Keratinocyte (primary cell): ENCODE data around the gene KLRK1. TPM values are rescaled to one million over a fixed set of nuclear protein-coding genes. Genes with fewer than 3 reads are reported as not detected.
"Not testable (repeated sequence)": the region's sequence is repeated elsewhere in the genome, so short reads cannot be mapped to it uniquely, and the experiment has no call there.

Experiments
- DNase-seq: peaks from one replicate; pipeline ENCODE4 v3.0.0-alpha.2; 2011; ENCODE audit warnings: low read depth, missing footprints, low spot score
- FAIRE-seq: peaks from 2 replicates; lab custom pipeline; 2011; peaks lifted over from hg19 to GRCh38; lab: Jason Lieb, UNC
- H2AFZ ChIP-seq: 2 replicates; pipeline ENCODE4 v1.6.0; 2012; ENCODE audit warnings: low read length, control low read depth, inconsistent platforms; ENCODE audit not compliant: control insufficient read depth
- H3K27ac ChIP-seq: 2 replicates; pipeline ENCODE4 v1.5.1; 2011; ENCODE audit warnings: low read length; ENCODE audit not compliant: control insufficient read depth, insufficient read depth
- H3K27me3 ChIP-seq: 3 replicates; pipeline ENCODE4 v1.6.0; 2011; ENCODE audit warnings: low read length; ENCODE audit not compliant: control insufficient read depth, insufficient read depth; ENCODE audit errors: extremely low read depth
- H3K36me3 ChIP-seq, 2 experiments: 2 replicates in 1 of 2; 3 replicates in 1 of 2; pipeline ENCODE4 v1.5.1; 2011; ENCODE audit warnings: low read length in 2 of 2, mild to moderate bottlenecking in 1 of 2; ENCODE audit not compliant: control insufficient read depth in 2 of 2, insufficient read depth in 2 of 2; ENCODE audit errors: extremely low read depth in 1 of 2
- H3K4me1 ChIP-seq: 3 replicates; pipeline ENCODE4 v1.5.1; 2011; ENCODE audit warnings: low read length; ENCODE audit not compliant: control insufficient read depth, insufficient read depth; ENCODE audit errors: extremely low read depth
- H3K4me2 ChIP-seq: 3 replicates; pipeline ENCODE4 v1.6.0; 2011; ENCODE audit warnings: low read depth, low read length; ENCODE audit not compliant: control insufficient read depth, insufficient read depth; ENCODE audit errors: extremely low read depth
- H3K4me3 ChIP-seq, 3 experiments: fragments of 200-600 bp in 1 of 3; sonication (generic) in 1 of 3; 2 replicates in 2 of 3; 3 replicates in 1 of 3; pipeline ENCODE4 v1.5.1; 2011 to 2016; ENCODE audit warnings: low read length in 3 of 3, mild to moderate bottlenecking in 3 of 3, control low read depth in 2 of 3, inconsistent platforms in 1 of 3, low read depth in 1 of 3, mixed read lengths in 1 of 3, mixed run types in 1 of 3, moderate library complexity in 1 of 3; ENCODE audit not compliant: control insufficient read depth in 2 of 3, insufficient read depth in 2 of 3; ENCODE audit errors: extremely low read depth in 1 of 3
- H3K79me2 ChIP-seq: 2 replicates; pipeline ENCODE4 v1.6.0; 2012; ENCODE audit warnings: low read length; ENCODE audit not compliant: control insufficient read depth, insufficient read depth
- H3K9ac ChIP-seq: 3 replicates; pipeline ENCODE4 v1.6.0; 2011; ENCODE audit warnings: low read length; ENCODE audit not compliant: control insufficient read depth, insufficient read depth; ENCODE audit errors: extremely low read depth
- H3K9me1 ChIP-seq: 3 replicates; pipeline ENCODE4 v1.6.0; 2011; ENCODE audit warnings: low read length; ENCODE audit not compliant: control insufficient read depth, insufficient read depth; ENCODE audit errors: extremely low read depth
- H3K9me3 ChIP-seq: 2 replicates; pipeline ENCODE4 v1.5.1; 2012; ENCODE audit warnings: low read depth, low read length; ENCODE audit not compliant: control insufficient read depth
- H4K20me1 ChIP-seq: 3 replicates; pipeline ENCODE4 v1.6.0; 2011; ENCODE audit warnings: low read length; ENCODE audit not compliant: control insufficient read depth, insufficient read depth; ENCODE audit errors: extremely low read depth
- CTCF ChIP-seq, 3 experiments: IDR thresholded peaks in 1 of 3; conservative IDR thresholded peaks in 1 of 3; optimal IDR thresholded peaks in 1 of 3; 2 replicates in 2 of 3; 3 replicates in 1 of 3; pipeline versions ENCODE3 to v1.5.1; 2011; ENCODE audit warnings: low read length in 3 of 3, mild to moderate bottlenecking in 3 of 3, moderate library complexity in 2 of 3, control low read depth in 1 of 3, inconsistent platforms in 1 of 3; ENCODE audit not compliant: insufficient read depth in 2 of 3; ENCODE audit errors: extremely low read depth in 1 of 3
- EZH2 ChIP-seq: IDR thresholded peaks from one replicate; pipeline ENCODE4 v1.6.1; 2012; ENCODE audit warnings: inconsistent platforms, mild to moderate bottlenecking, low read length, moderate library complexity
- dilution Hi-C: fragments of 300-500 bp; cut with MboI; formaldehyde crosslinking; loops from one replicate; pipeline ENCODE4 v1.7.0; 2020; ENCODE audit warnings: low sequenced_read_pairs; ENCODE audit not compliant: extremely low pct_ligation_motif_present
- polyA plus RNA-seq, 5 experiments: library from polyadenylated mRNA; depleted of rRNA in 3 of 5; stranded (reverse) in 3 of 5; stranded (forward) in 1 of 5; unstranded in 1 of 5; fragments of >200 nt; gene quantifications; 1 replicate in 1 of 5; 2 replicates in 3 of 5; 3 replicates in 1 of 5; pipeline versions ENCODE4 v1.2.1 to v1.2.3, GENCODE V29; 2011 to 2012; ENCODE audit warnings: missing spikeins in 2 of 5, low read depth in 1 of 5, low replicate concordance in 1 of 5

KLRK1 gene
- polyA plus RNA-seq, 1 donor (not counting 4 experiments of a cell fraction or from before 2014, with no cell fraction given) = not detected

GRCh38 chr12:10393291-10393690 is 3.5 kb upstream of the KLRK1 start:
- H3K9ac ChIP-seq = no peak overlapping the region
- no peaks in the 10 kb centered on the region for H3K27me3 ChIP-seq
- TF ChIP-seq CTCF (optimal IDR thresholded peaks at IDR 0.05 in 1 of 3, IDR thresholded peaks at IDR 0.05 in 1 of 3, conservative IDR thresholded peaks at IDR 0.05 in 1 of 3; ENCODE audit: extremely low read depth in 1 of 3, insufficient read depth in 2 of 3, low read length in 3 of 3) (no peak), EZH2 (no peak)
- no peak for FAIRE-seq
- H3K4me3 ChIP-seq = no peak overlapping the region
- H4K20me1 ChIP-seq = no peaks in the 10 kb centered on the region
- H3K79me2 ChIP-seq = no peaks in the 10 kb centered on the region
- H3K4me2 ChIP-seq = no peak overlapping the region
- no peaks in the 10 kb centered on the region for H3K9me1 ChIP-seq
- H3K4me1 ChIP-seq = peaks cover 41% of the 10 kb centered on the region
- no peaks in the 10 kb centered on the region for H3K36me3 ChIP-seq
- no peak overlapping the region for H2AFZ ChIP-seq
- H3K27ac ChIP-seq = no peak overlapping the region
- dilution Hi-C loops = no loop called here
- no peaks in the 10 kb centered on the region for H3K9me3 ChIP-seq
- no peak for DNase-seq

- H3K4me1 ChIP-seq = peaks cover 41% of the 10 kb centered on the region
- H4K20me1 ChIP-seq = no peaks in the 10 kb centered on the region
- DNase-seq = peak; percentile 58
- H3K9me1 ChIP-seq = no peaks in the 10 kb centered on the region
- no peaks in the 10 kb centered on the region for H3K27me3 ChIP-seq
- H3K4me2 ChIP-seq = peak overlapping the region; percentile 68
- H3K36me3 ChIP-seq = no peaks in the 10 kb centered on the region
- dilution Hi-C loops = no loop called here
- peak; percentile 94 for FAIRE-seq
- no peaks in the 10 kb centered on the region for H3K79me2 ChIP-seq
- TF ChIP-seq CTCF (optimal IDR thresholded peaks at IDR 0.05 in 1 of 3, IDR thresholded peaks at IDR 0.05 in 1 of 3, conservative IDR thresholded peaks at IDR 0.05 in 1 of 3; ENCODE audit: extremely low read depth in 1 of 3, insufficient read depth in 2 of 3, low read length in 3 of 3) (no peak), EZH2 (no peak)
- H3K9ac ChIP-seq = no peak overlapping the region
- H3K4me3 ChIP-seq = peak overlapping the region in 2 of 3 experiments; percentile 10 to 32
- H3K9me3 ChIP-seq = no peaks in the 10 kb centered on the region
- peak overlapping the region; percentile 53 for H3K27ac ChIP-seq
- no peak overlapping the region for H2AFZ ChIP-seq
These were observed 2.6 kb upstream of the KLRK1 start for GRCh38 chr12:10392394-10392930.

- H3K9ac ChIP-seq, H3K27me3 ChIP-seq, H3K79me2 ChIP-seq, H3K27ac ChIP-seq, DNase-seq, H3K4me2 ChIP-seq, H3K9me1 ChIP-seq, H3K9me3 ChIP-seq, dilution Hi-C loops, H2AFZ ChIP-seq, H3K4me3 ChIP-seq, H4K20me1 ChIP-seq, H3K36me3 ChIP-seq, FAIRE-seq: not testable (repeated sequence)
- peaks cover 43% of the 10 kb centered on the region for H3K4me1 ChIP-seq
These were observed 1.1 kb upstream of the KLRK1 start for GRCh38 chr12:10390991-10391390.
